GM06990 (cell line): ENCODE data around the gene ALDH1A3.

Experiments used
- DNase-seq: peaks from one replicate; pipeline ENCODE4 v3.0.0-alpha.2; 2011; ENCODE audit not compliant: insufficient read length; ENCODE audit errors: extremely low read depth
- H3K27me3 ChIP-seq: replicated peaks from 2 replicates; pipeline ENCODE4 v1.6.0; 2011; ENCODE audit warnings: low read length; ENCODE audit not compliant: control insufficient read depth, insufficient read depth
- H3K36me3 ChIP-seq: 2 replicates; pipeline ENCODE4 v1.5.1; 2011; ENCODE audit warnings: low read length; ENCODE audit not compliant: control insufficient read depth, insufficient read depth
- H3K4me3 ChIP-seq: replicated peaks from 2 replicates; pipeline ENCODE4 v1.5.1; 2011; ENCODE audit warnings: low read depth, mild to moderate bottlenecking, control low read depth, low read length
- CTCF ChIP-seq: IDR thresholded peaks from 2 replicates; pipeline ENCODE4 v1.5.1; 2011; ENCODE audit warnings: low read length, control low read depth, mild to moderate bottlenecking, inconsistent platforms; ENCODE audit not compliant: insufficient read depth, poor library complexity, severe bottlenecking

ALDH1A3 gene

GRCh38 chr15:100835636-100836035, 44.0 kb upstream of the ALDH1A3 start:
- no peaks in the 10 kb centered on the region; the same call in 1 of the 2 replicates for H3K27me3 ChIP-seq
- no peak overlapping the region for H3K4me3 ChIP-seq
- DNase-seq, result no peak
- no peaks in the 10 kb centered on the region for H3K36me3 ChIP-seq
- TF ChIP-seq CTCF, result no peak

GRCh38 chr15:100836501-100836900, 43.1 kb upstream of the ALDH1A3 start:
- no peaks in the 10 kb centered on the region; the same call in 1 of the 2 replicates for H3K27me3 ChIP-seq
- DNase-seq, result no peak
- TF ChIP-seq CTCF, result no peak
- no peaks in the 10 kb centered on the region for H3K36me3 ChIP-seq
- no peak overlapping the region for H3K4me3 ChIP-seq

GRCh38 chr15:100841426-100841825, 38.2 kb upstream of the ALDH1A3 start:
- H3K27me3 ChIP-seq, result no peaks in the 10 kb centered on the region; the same call in none of the 2 replicates
- no peak overlapping the region for H3K4me3 ChIP-seq
- DNase-seq, result no peak
- no peaks in the 10 kb centered on the region for H3K36me3 ChIP-seq
- TF ChIP-seq CTCF, result no peak

- Histone ChIP-seq H3K4me3 (no peak overlapping the region), H3K27me3 (no peaks in the 10 kb centered on the region; the same call in none of the 2 replicates), H3K36me3 (no peaks in the 10 kb centered on the region)
- TF ChIP-seq CTCF, result no peak
- no peak for DNase-seq
These were observed 36.6 kb upstream of the ALDH1A3 start for GRCh38 chr15:100842756-100843730.

- TF ChIP-seq CTCF, result no peak
- Histone ChIP-seq H3K27me3 (no peaks in the 10 kb centered on the region; the same call in none of the 2 replicates), H3K36me3 (no peaks in the 10 kb centered on the region), H3K4me3 (no peak overlapping the region)
- DNase-seq, result no peak
These were observed 35.5 kb upstream of the ALDH1A3 start for GRCh38 chr15:100844167-100844566.

GRCh38 chr15:100844778-100845177, 34.9 kb upstream of the ALDH1A3 start:
- Histone ChIP-seq H3K27me3 (no peaks in the 10 kb centered on the region; the same call in none of the 2 replicates), H3K36me3 (no peaks in the 10 kb centered on the region), H3K4me3 (no peak overlapping the region)
- no peak for TF ChIP-seq CTCF
- no peak for DNase-seq
